Measurements from ENCODE around the gene ZNF628.

Gene ZNF628

DNA sequence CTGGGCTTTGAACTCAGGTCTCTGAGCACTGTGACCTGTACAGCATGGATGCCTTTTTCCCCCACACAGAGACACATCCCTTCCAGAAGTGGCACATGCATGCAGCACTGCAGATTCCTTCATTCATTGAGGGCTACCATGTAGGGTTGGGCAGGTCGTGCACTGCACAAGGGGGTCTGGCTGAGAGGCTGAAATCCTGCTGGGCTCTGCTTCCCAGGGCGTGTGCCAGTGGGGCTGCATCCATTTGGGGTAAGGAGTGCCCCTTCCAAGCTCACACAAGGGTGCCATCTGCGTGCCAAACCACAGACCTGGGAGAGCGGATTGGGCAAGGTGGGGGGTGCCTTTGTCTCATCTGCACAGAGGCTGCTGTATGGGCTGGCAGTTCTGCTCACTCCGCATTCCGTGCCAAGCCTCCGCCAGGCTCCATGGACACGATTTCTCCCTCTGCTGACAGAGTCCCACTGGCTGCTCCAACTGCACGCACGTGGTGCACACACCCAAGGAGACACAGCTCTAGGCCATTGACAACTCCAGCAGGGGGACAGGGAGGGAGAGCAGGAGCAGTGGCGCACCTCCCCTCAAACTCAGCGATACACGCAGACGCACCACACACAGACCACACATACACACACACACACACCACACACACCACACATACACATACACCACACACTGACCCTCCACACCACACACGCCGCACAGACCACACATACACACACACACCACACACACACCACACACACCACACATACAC, 28.8 kb upstream of the ZNF628 start (continued):
- TF ChIP-seq TSHZ1 (tag by site-specific recombination; IDR thresholded peaks at IDR 0.05; ENCODE audit: borderline replicate concordance), result no peak
- no peak for TF ChIP-seq PRDM4 (tag by site-specific recombination; IDR thresholded peaks at IDR 0.05)
- TF ChIP-seq ZIC2 (tag by site-specific recombination; IDR thresholded peaks at IDR 0.05), result peak; percentile 97
- peak; percentile 68 for TF ChIP-seq KLF1 (tag by site-specific recombination; IDR thresholded peaks at IDR 0.05)
- peak; percentile 21; the same call in 1 of the 2 replicates for TF ChIP-seq GLI4 (tag by site-specific recombination; IDR thresholded peaks at IDR 0.05)
- no peak for TF ChIP-seq ZNF292 (tag by site-specific recombination; IDR thresholded peaks at IDR 0.05; ENCODE audit: borderline replicate concordance, low read depth)
- no peak for TF ChIP-seq ZNF16 (tag by site-specific recombination; IDR thresholded peaks at IDR 0.05; ENCODE audit: low read depth)
- TF ChIP-seq GLIS2 (tag by site-specific recombination; IDR thresholded peaks at IDR 0.05), result peak; percentile 75
- no peak for TF ChIP-seq ZNF530 (tag by site-specific recombination; IDR thresholded peaks at IDR 0.05; ENCODE audit: low read depth)
- no peak for TF ChIP-seq ZNF830 (tag by site-specific recombination; IDR thresholded peaks at IDR 0.05; ENCODE audit: low read depth)
- TF ChIP-seq SALL2 (tag by site-specific recombination; IDR thresholded peaks at IDR 0.05; ENCODE audit: borderline replicate concordance), result no peak
- peak; percentile 62; the same call in 1 of the 2 replicates for TF ChIP-seq KLF8 (tag by site-specific recombination; IDR thresholded peaks at IDR 0.05)
- no peak for TF ChIP-seq GLI2 (tag by site-specific recombination; IDR thresholded peaks at IDR 0.05; ENCODE audit: borderline replicate concordance, low read depth)
- TF ChIP-seq, protein P1, sequence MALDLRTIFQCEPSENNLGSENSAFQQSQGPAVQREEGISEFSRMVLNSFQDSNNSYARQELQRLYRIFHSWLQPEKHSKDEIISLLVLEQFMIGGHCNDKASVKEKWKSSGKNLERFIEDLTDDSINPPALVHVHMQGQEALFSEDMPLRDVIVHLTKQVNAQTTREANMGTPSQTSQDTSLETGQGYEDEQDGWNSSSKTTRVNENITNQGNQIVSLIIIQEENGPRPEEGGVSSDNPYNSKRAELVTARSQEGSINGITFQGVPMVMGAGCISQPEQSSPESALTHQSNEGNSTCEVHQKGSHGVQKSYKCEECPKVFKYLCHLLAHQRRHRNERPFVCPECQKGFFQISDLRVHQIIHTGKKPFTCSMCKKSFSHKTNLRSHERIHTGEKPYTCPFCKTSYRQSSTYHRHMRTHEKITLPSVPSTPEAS (tag by site-specific recombination; IDR thresholded peaks at IDR 0.05), result peak; percentile 67; the same call in 1 of the 2 replicates
- TF ChIP-seq, protein P2, sequence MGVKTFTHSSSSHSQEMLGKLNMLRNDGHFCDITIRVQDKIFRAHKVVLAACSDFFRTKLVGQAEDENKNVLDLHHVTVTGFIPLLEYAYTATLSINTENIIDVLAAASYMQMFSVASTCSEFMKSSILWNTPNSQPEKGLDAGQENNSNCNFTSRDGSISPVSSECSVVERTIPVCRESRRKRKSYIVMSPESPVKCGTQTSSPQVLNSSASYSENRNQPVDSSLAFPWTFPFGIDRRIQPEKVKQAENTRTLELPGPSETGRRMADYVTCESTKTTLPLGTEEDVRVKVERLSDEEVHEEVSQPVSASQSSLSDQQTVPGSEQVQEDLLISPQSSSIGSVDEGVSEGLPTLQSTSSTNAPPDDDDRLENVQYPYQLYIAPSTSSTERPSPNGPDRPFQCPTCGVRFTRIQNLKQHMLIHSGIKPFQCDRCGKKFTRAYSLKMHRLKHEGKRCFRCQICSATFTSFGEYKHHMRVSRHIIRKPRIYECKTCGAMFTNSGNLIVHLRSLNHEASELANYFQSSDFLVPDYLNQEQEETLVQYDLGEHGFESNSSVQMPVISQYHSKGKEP (tag by site-specific recombination; IDR thresholded peaks at IDR 0.05), result no peak
- TF ChIP-seq KLF17 (tag by site-specific recombination; IDR thresholded peaks at IDR 0.05), result no peak
- no peak for TF ChIP-seq PRDM6 (tag by site-specific recombination; IDR thresholded peaks at IDR 0.05)
- no peak; the same call in 1 of the 2 replicates for TF ChIP-seq BCL11A (tag by site-specific recombination; IDR thresholded peaks at IDR 0.05; ENCODE audit: low read depth)
- TF ChIP-seq CTCF (tag by site-specific recombination; IDR thresholded peaks at IDR 0.05), result peak; percentile 88
- TF ChIP-seq ZNF404 (tag by site-specific recombination; IDR thresholded peaks at IDR 0.05), result no peak
- TF ChIP-seq ZBTB7A (tag by site-specific recombination; IDR thresholded peaks at IDR 0.05; ENCODE audit: low read depth), result peak; percentile 21; the same call in 1 of the 2 replicates
- TF ChIP-seq ZNF561 (tag by site-specific recombination; IDR thresholded peaks at IDR 0.05; ENCODE audit: borderline replicate concordance), result no peak
- TF ChIP-seq ZNF514 (tag by site-specific recombination; IDR thresholded peaks at IDR 0.05), result no peak
- peak; percentile 87 for TF ChIP-seq ZNF341 (tag by site-specific recombination; IDR thresholded peaks at IDR 0.05; ENCODE audit: low read depth)
- TF ChIP-seq ZNF555 (tag by site-specific recombination; conservative IDR thresholded peaks at IDR 0.05), result no peak

Measured in HEK293 (cell line).